HepG2 (cell line): ENCODE measurements around the gene ASIC3. TPM values are rescaled to one million over a fixed set of nuclear protein-coding genes. Genes with fewer than 3 reads are reported as not detected.
"Not testable (repeated sequence)": the region's sequence is repeated elsewhere in the genome, so short reads cannot be mapped to it uniquely, and the experiment has no call there.

ENCODE experiments used
- ATAC-seq: fragments of 200-7000 bp; cut with Tn5 transposase; 3 replicates; pipeline ENCODE4 v1.9.1; 2020; ENCODE audit warnings: mild to moderate bottlenecking, moderate library complexity
- BruUV-seq: library from RNA; stranded (reverse); fragments of 400-500 nt; replicated peaks from 2 replicates; lab custom pipeline; 2021; lab: Mats Ljungman, UMichigan
- CTCF ChIA-PET: fragments of 300-600 bp; formaldehyde crosslinking; extraction: SDS; loops from one replicate; lab custom pipeline; 2021; ENCODE audit warnings: low total read pairs, inconsistent platforms, low intra/inter-chr PET ratio; lab: Yijun Ruan, JAX
- POLR2A ChIA-PET: fragments of 350-600 bp; sonication (Branson Sonifier 250); formaldehyde crosslinking; loops from one replicate; lab custom pipeline; 2020; ENCODE audit warnings: antibody characterized with exemption, inconsistent platforms; lab: Yijun Ruan, JAX
- DNase-seq: peaks from one replicate; pipeline ENCODE4 v3.0.0-alpha.2; 2015; ENCODE audit warnings: low spot score
- FAIRE-seq: peaks from 3 replicates; lab custom pipeline; 2011; peaks lifted over from hg19 to GRCh38; lab: Jason Lieb, UNC
- H2AFZ ChIP-seq: one replicate; pipeline ENCODE4 v1.6.1; 2011; ENCODE audit warnings: low read length, inconsistent platforms
- H3K27ac ChIP-seq: fragments of 300-600 bp; 3 replicates; pipeline ENCODE4 v1.8.0; 2011; ENCODE audit warnings: mixed run types, mild to moderate bottlenecking, mixed read lengths, low read length, inconsistent platforms; ENCODE audit not compliant: insufficient read depth; ENCODE audit errors: extremely low read length
- H3K27me3 ChIP-seq, 2 experiments: fragments of 200-600 bp in 1 of 2; 2 replicates in 1 of 2; 3 replicates in 1 of 2; pipeline versions ENCODE4 v1.6.0 to v1.8.0; 2011; ENCODE audit warnings: low read length in 2 of 2, mild to moderate bottlenecking in 2 of 2, moderate library complexity in 2 of 2, inconsistent platforms in 1 of 2; ENCODE audit not compliant: insufficient read depth in 2 of 2, control insufficient read depth in 1 of 2
- H3K36me3 ChIP-seq, 2 experiments: fragments of 200-600 bp in 1 of 2; replicated peaks in 1 of 2; 2 replicates in 1 of 2; 3 replicates in 1 of 2; pipeline versions ENCODE4 v1.5.1 to v1.8.0; 2011; ENCODE audit warnings: low read length in 2 of 2, inconsistent platforms in 1 of 2; ENCODE audit not compliant: insufficient read depth in 2 of 2, control insufficient read depth in 1 of 2
- H3K4me1 ChIP-seq: 2 replicates; pipeline ENCODE4 v1.5.1; 2012; ENCODE audit warnings: low read length, inconsistent platforms; ENCODE audit not compliant: insufficient read depth
- H3K4me2 ChIP-seq: 2 replicates; pipeline ENCODE4 v1.6.0; 2011; ENCODE audit warnings: low read depth, low read length, inconsistent platforms
- H3K4me3 ChIP-seq, 3 experiments: fragments of 200-600 bp in 1 of 3; sonication (generic), shearing (Covaris generic) in 1 of 3; replicated peaks in 1 of 3; 2 replicates each; pipeline ENCODE4 v1.5.1; 2011 to 2016; ENCODE audit warnings: low read length in 3 of 3, inconsistent platforms in 2 of 3, low read depth in 2 of 3, mild to moderate bottlenecking in 2 of 3, control low read depth in 1 of 3, mixed read lengths in 1 of 3; ENCODE audit not compliant: insufficient read depth in 1 of 3
- H3K79me2 ChIP-seq: one replicate; pipeline ENCODE4 v1.6.1; 2011; ENCODE audit warnings: low read length, inconsistent platforms; ENCODE audit not compliant: insufficient read depth
- H3K9ac ChIP-seq: 2 replicates; pipeline ENCODE4 v1.6.0; 2011; ENCODE audit warnings: mild to moderate bottlenecking, low read depth, low read length, inconsistent platforms; ENCODE audit not compliant: insufficient read depth
- H3K9me3 ChIP-seq: 2 replicates; pipeline ENCODE4 v1.5.1; 2012; ENCODE audit warnings: mild to moderate bottlenecking, low read length
- H4K20me1 ChIP-seq: 2 replicates; pipeline ENCODE4 v1.6.0; 2011; ENCODE audit warnings: inconsistent platforms, mild to moderate bottlenecking, low read length, moderate library complexity; ENCODE audit not compliant: insufficient read depth
- PAXIP1 ChIP-seq: sonication (generic); formaldehyde crosslinking; conservative IDR thresholded peaks from 2 replicates; pipeline ENCODE4 v1.4.0; 2020; ENCODE audit warnings: mild to moderate bottlenecking, missing genetic modification reagents, moderate library complexity
- WGBS: methylation state at CpG from one replicate; pipeline ENCODE4 v1.1.6; 2017; ENCODE audit warnings: low lambda C conversion rate; 5-methylcytosine and 5-hydroxymethylcytosine counted together
- in situ Hi-C: cut with HindIII; loops from 2 replicates; pipeline ENCODE4 v1.10.0; 2017; ENCODE audit warnings: low pct_unique_long_range_greater_than_20kb; ENCODE audit not compliant: extremely low pct_ligation_motif_present
- intact Hi-C: fragments of 100-400 bp; cut with micrococcal nuclease; formaldehyde crosslinking; loops from one replicate; pipeline ENCODE4 v1.10.0; 2022; ENCODE audit not compliant: unreplicated experiment
- polyA plus RNA-seq, 8 experiments: library from polyadenylated mRNA; depleted of rRNA in 3 of 8; stranded (reverse) in 7 of 8; unstranded in 1 of 8; fragments of >200 nt; fragmentation: Illumina TruSeq in 4 of 8; extraction: Trizol in 4 of 8; gene quantifications; 2 replicates each; pipeline versions ENCODE4 v1.2.1 to v1.2.3, GENCODE V29; 2011 to 2016; ENCODE audit warnings: low read depth in 4 of 8, missing spikeins in 1 of 8, mixed read lengths in 1 of 8; ENCODE audit not compliant: insufficient read depth in 1 of 8
- total RNA-seq, 5 experiments: library from RNA; depleted of rRNA; stranded (reverse); fragments of >200 nt; fragmentation: Illumina TruSeq; extraction: Trizol; gene quantifications; 2 replicates each; pipeline ENCODE4 v1.2.3, GENCODE V29; 2016; ENCODE audit warnings: low read depth in 1 of 5

The ASIC3 gene
- total and polyA plus RNA-seq, 2 of the 13 experiments (the other 11 are each of a cell fraction or from before 2014, with no cell fraction given) = 0.51 TPM; not detected in 1

DNA sequence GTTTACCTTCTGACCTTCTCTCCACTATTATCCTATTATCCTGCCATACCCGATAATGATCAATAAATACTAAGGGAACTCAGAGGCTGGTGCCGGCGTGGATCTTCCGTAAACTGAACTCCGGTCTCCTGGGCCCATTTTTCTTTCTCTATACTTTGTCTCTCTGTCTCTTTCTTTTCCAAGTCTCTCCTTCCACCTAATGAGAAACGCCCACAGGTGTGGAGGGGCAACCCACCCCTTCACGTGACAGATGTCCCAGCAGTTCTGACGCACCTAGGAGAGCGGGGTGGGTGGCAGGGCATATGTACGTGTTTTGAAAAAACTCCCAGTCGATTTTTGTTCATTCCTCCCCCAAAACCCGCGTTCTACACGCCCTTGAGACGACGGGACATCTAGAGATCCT lies 20.6 kb upstream of the ASIC3 start:
- peak overlapping the region; percentile 33; the same call in 1 of the 2 replicates for H3K9ac ChIP-seq
- H2AFZ ChIP-seq, H3K79me2 ChIP-seq, FAIRE-seq, H4K20me1 ChIP-seq, H3K27ac ChIP-seq, H3K9me3 ChIP-seq, ATAC-seq, DNase-seq, BruUV-seq, in situ Hi-C loops, H3K36me3 ChIP-seq: not testable (repeated sequence)
- ChIA-PET POLR2A (interaction anchor here (1.0 to 2.1 kb wide), 15 partner anchors 8 to 659 kb away, joined by 3 to 35 read pairs (median 4); partner anchors contain the start of genes FASTK, NUB1, REPIN1 and TMUB1), CTCF (interaction anchor here (0.9 kb wide), 2 partner anchors 28 to 52 kb away, joined by 3 read pairs; partner anchors contain the start of gene FASTK)
- peaks cover 10 to 35% of the 10 kb centered on the region in 2 experiments; a peak in 4 of 5 replicates for H3K27me3 ChIP-seq
- 0 out of 2 replicates have a peak, but pooled peaks have one; percentile 4 for TF ChIP-seq PAXIP1
- H3K4me2 ChIP-seq = peak overlapping the region; percentile 92
- peak overlapping the region; percentile 31 to 88 (median 49); a peak in 5 of 6 replicates for H3K4me3 ChIP-seq
- 4% methylated on average over 16 of the region's 16 CpGs for WGBS
- intact Hi-C loops = loop anchor here (1.0 to 10.0 kb wide), 3 partner anchors 31 to 1413 kb away; no protein-coding TSS in a partner anchor
- H3K4me1 ChIP-seq = peaks cover 29% of the 10 kb centered on the region
